Measurements from ENCODE around the gene IL1RAPL1.

The IL1RAPL1 gene

GRCh38 chrX:29834764-29835163, 1247.5 kb downstream of the IL1RAPL1 start:
- FAIRE-seq: no peak

GRCh38 chrX:29841750-29842149, 1254.5 kb downstream of the IL1RAPL1 start:
- FAIRE-seq: no peak

- FAIRE-seq: no peak
These were observed 1255.3 kb downstream of the IL1RAPL1 start for GRCh38 chrX:29842552-29842951.

GRCh38 chrX:29851857-29852605, 1264.8 kb downstream of the IL1RAPL1 start:
- no peak for FAIRE-seq

- no peak for FAIRE-seq
These were observed 1265.5 kb downstream of the IL1RAPL1 start for GRCh38 chrX:29852767-29853166.

DNA sequence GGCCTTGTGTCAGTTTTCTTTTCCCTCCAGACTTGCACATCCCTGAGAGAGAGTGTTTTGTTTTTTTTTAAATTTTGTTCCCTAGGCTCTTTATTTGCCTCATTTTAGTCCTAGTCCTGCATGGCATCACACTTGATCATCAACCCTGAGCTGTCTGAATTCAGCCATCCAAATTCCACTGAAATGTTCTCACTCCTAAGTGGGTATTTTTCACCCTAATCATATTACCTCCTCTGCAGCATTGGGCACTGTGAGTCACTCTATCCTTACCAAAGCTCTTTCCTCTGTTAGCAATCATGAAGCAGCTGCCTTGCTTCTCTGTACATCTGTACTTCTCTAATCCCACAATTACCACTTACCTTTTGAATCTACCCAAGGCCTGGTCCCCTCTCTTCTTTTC, 1271.5 kb downstream of the IL1RAPL1 start:
- no peak for FAIRE-seq

- FAIRE-seq: no peak
These were observed 1275.0 kb downstream of the IL1RAPL1 start for GRCh38 chrX:29862126-29862677.

DNA sequence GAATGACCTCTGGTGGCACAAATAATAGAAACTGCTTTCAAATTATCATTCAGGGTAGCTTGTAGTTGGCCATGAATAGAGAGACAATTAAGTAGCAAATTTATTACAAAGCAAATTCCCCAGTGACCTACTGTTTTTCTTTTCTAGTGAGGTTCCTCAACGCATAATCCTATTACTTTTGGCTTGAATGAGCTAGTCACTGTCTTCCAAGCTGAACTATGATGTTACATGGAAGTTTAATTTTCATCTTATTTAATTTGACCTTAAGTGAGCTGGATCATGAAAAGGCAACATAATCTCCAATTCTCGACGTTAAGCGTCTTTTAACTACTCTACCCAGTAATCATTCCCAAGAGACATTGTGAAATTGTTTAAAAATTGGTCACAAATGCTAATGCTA, 1280.7 kb downstream of the IL1RAPL1 start:
- no peak for FAIRE-seq

DNA sequence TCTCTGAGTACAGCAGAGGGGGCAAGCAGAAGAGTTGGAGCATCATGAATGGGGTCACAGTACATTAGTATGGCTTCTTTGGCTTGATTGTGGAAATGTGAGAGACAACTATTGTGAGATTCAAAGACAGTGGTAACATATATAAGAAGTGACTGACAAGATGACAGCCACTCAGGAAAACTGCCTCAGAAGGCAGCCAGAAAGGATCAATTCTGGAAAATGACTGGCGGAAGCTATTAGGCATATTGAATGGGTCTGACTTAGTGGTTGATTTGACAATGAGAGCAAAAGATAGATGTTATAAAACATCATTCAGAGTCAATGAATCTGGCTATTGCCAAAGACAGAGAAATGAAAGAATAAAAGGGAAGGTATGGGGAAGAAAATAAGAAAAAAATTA, 1282.6 kb downstream of the IL1RAPL1 start:
- no peak for FAIRE-seq

DNA sequence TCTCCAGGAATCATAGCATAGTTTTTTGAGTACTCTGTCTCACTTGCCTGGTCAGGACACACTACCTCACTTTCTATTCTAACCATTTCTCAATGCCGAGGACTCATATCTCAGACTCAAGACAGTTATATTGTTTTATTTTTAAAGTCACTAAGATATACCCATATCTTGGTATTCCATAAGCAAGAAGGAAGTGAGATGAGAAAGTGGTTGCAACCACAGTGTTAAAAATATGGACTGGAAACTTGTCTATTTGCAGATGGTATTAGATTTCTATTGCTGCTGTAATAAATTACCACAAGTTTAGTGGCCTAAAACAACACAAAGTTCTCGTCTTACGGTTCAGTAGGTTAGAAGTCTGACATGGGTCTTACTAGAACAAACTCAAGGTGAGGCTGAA, 1283.4 kb downstream of the IL1RAPL1 start:
- FAIRE-seq: no peak

- no peak for FAIRE-seq
These were observed 1285.6 kb downstream of the IL1RAPL1 start for GRCh38 chrX:29872831-29873230.

- no peak for FAIRE-seq
These were observed 1289.5 kb downstream of the IL1RAPL1 start for GRCh38 chrX:29876733-29877132.

- FAIRE-seq: no peak
These were observed 1293.7 kb downstream of the IL1RAPL1 start for GRCh38 chrX:29880977-29881376.

GRCh38 chrX:29890004-29890403, 1302.8 kb downstream of the IL1RAPL1 start:
- FAIRE-seq: no peak

- no peak for FAIRE-seq
These were observed 1303.5 kb downstream of the IL1RAPL1 start for GRCh38 chrX:29890646-29891200.

DNA sequence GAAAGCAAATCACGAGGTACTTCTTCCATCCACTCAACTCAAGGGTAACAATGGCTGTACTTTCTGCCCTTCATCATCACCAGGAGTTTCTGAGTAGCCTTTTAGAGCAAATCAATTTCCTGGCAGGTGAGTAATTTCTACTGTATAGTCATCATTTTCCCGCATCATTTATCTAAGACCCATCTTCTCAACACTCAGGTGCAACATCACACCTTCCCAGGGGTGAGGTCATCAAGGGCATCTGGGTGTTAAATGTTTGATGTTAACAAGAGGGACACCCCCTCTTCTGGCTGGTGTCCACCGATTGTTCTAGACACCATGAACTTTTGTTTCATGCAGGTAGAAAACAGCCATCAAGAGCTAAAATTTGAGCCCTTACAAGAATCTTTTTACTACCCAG, 1314.8 kb downstream of the IL1RAPL1 start:
- no peak for FAIRE-seq

GRCh38 chrX:29903360-29903759, 1316.1 kb downstream of the IL1RAPL1 start:
- FAIRE-seq: no peak

DNA sequence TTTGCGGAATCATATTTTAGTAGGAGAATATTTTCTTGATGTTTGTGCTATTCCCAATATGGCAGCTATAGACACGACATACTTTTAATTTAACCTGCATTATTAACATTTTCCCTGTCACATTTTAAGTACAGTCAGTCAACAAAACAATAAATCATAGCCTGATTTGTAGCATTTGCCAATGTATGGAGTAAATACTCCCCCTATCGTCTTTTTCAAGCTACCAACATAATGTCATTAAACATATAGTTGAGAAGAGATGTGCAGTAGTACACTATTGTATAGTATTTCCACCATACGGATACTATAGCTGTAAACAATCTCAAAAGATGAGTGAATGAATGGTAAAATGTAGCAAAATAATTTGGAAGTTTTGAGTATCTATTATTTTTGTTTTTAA, 1324.4 kb downstream of the IL1RAPL1 start:
- FAIRE-seq: peak; percentile 64

DNA sequence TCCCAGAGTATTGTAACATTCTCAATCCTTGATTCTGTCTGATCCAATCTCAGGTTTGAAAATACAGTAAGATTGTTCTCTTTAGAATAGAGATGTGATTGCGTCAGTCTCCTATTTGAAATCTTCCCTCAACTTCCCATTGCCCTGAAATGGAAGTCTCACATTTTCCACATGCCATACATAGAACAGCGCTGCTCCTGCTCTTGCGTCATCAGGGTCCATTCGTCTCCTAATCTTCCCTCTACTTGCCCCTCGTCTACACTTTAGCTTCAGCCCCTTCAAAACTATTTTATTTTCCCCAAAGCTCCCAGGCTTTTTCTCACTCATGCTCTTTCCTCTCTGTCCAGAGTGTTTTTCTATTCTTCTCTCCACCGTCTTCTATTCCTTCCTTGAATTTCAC, 1326.4 kb downstream of the IL1RAPL1 start:
- no peak for FAIRE-seq

GRCh38 chrX:29922607-29923006, 1335.4 kb downstream of the IL1RAPL1 start:
- FAIRE-seq: no peak

- FAIRE-seq: no peak
These were observed 1338.8 kb downstream of the IL1RAPL1 start for GRCh38 chrX:29926056-29926455.

GRCh38 chrX:29926659-29927058, 1339.4 kb downstream of the IL1RAPL1 start:
- no peak for FAIRE-seq

DNA sequence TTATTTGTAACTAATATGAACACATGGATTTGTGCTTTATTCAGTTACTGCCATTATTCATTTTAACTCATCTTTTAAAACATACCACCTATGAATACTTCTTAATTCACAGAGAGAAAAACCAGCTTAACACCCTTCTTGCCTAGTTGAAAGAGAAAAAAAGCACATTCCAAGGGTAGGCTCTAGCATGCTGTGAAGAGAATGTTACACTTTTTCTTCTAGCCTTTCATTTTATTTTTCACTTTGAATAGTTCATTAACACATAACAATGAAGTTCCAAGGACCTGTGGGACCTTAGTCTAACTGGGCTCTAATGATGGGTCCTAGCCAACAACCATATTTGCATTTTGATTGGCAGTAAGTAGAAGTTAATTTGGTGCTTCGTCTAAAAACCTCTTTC, 1348.2 kb downstream of the IL1RAPL1 start:
- FAIRE-seq: no peak

DNA sequence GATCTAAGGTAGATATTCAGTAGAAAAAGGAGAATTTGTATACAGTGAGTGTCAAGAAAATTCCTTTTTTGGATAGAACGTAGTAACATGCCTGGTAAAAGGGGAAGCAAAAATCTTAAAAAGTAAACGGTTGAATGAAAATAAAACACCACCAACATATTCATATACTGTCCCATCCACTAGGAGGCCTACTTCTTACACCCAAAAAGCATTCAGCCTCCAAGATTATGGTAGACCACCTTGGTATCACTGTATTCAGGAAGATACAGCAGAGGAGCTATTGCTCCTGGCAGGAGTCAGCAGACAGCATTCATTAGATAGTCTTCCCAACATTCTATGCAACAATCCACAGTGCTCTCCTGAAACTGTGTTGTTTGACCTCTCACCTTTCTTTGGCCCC, 1353.5 kb downstream of the IL1RAPL1 start:
- FAIRE-seq: no peak

- no peak for FAIRE-seq
These were observed 1354.0 kb downstream of the IL1RAPL1 start for GRCh38 chrX:29941287-29941686.

Measured in A204.1 (cell line).